Astrocyte (in vitro differentiated cells and primary cell): ENCODE results near the gene VPS8. TPM values are rescaled to one million over a fixed set of nuclear protein-coding genes. Genes with fewer than 3 reads are reported as not detected.

Experiments used
- DNase-seq: peaks from one replicate; pipeline ENCODE4 v3.0.0-alpha.2; 2010; ENCODE audit warnings: low read depth
- FAIRE-seq: peaks from 2 replicates; lab custom pipeline; 2011; peaks lifted over from hg19 to GRCh38; lab: Jason Lieb, UNC
- H2AFZ ChIP-seq: 2 replicates; pipeline ENCODE4 v1.6.0; 2012; ENCODE audit warnings: low read depth, low read length, inconsistent platforms
- H3K27ac ChIP-seq: 2 replicates; pipeline ENCODE4 v1.5.1; 2011; ENCODE audit warnings: low read depth, low read length, inconsistent platforms
- H3K27me3 ChIP-seq: 2 replicates; pipeline ENCODE4 v1.6.0; 2011; ENCODE audit warnings: low read length, inconsistent platforms; ENCODE audit not compliant: insufficient read depth
- H3K36me3 ChIP-seq: 2 replicates; pipeline ENCODE4 v1.5.1; 2011; ENCODE audit warnings: low read length, inconsistent platforms; ENCODE audit not compliant: insufficient read depth
- H3K4me1 ChIP-seq: 2 replicates; pipeline ENCODE4 v1.5.1; 2011; ENCODE audit warnings: low read length, inconsistent platforms; ENCODE audit not compliant: insufficient read depth
- H3K4me2 ChIP-seq: 2 replicates; pipeline ENCODE4 v1.6.0; 2012; ENCODE audit warnings: low read length, inconsistent platforms
- H3K4me3 ChIP-seq: 2 replicates; pipeline ENCODE4 v1.5.1; 2011; ENCODE audit warnings: low read depth, mild to moderate bottlenecking, low read length, inconsistent platforms; ENCODE audit not compliant: insufficient read depth
- H3K79me2 ChIP-seq: 2 replicates; pipeline ENCODE4 v1.6.0; 2012; ENCODE audit warnings: mild to moderate bottlenecking, low read length, inconsistent platforms; ENCODE audit not compliant: insufficient read depth
- H3K9ac ChIP-seq: 2 replicates; pipeline ENCODE4 v1.6.0; 2012; ENCODE audit warnings: mild to moderate bottlenecking, low read length, inconsistent platforms
- H3K9me3 ChIP-seq: 2 replicates; pipeline ENCODE4 v1.5.1; 2012; ENCODE audit warnings: low read depth, mild to moderate bottlenecking, low read length, inconsistent platforms; ENCODE audit not compliant: insufficient read depth
- H4K20me1 ChIP-seq: 2 replicates; pipeline ENCODE4 v1.6.0; 2012; ENCODE audit warnings: low read length, inconsistent platforms; ENCODE audit not compliant: insufficient read depth
- H3K27ac Mint-ChIP-seq: one replicate; pipeline ENCODE4 v1.8.0; 2021; ENCODE audit warnings: mild to moderate bottlenecking, mixed read lengths; ENCODE audit not compliant: unreplicated experiment
- H3K27me3 Mint-ChIP-seq: one replicate; pipeline ENCODE4 v1.8.0; 2021; ENCODE audit warnings: low read depth, mixed read lengths; ENCODE audit not compliant: unreplicated experiment
- H3K36me3 Mint-ChIP-seq: one replicate; pipeline ENCODE4 v1.8.0; 2021; ENCODE audit warnings: low read depth, mixed read lengths; ENCODE audit not compliant: unreplicated experiment
- H3K4me1 Mint-ChIP-seq: one replicate; pipeline ENCODE4 v1.8.0; 2021; ENCODE audit warnings: low read depth, mixed read lengths; ENCODE audit not compliant: unreplicated experiment
- H3K4me3 Mint-ChIP-seq: one replicate; pipeline ENCODE4 v1.8.0; 2021; ENCODE audit warnings: mild to moderate bottlenecking, moderate library complexity, mixed read lengths; ENCODE audit not compliant: unreplicated experiment
- H3K9me3 Mint-ChIP-seq: one replicate; pipeline ENCODE4 v1.8.0; 2021; ENCODE audit warnings: mild to moderate bottlenecking, mixed read lengths; ENCODE audit not compliant: unreplicated experiment
- CTCF ChIP-seq: IDR thresholded peaks from 2 replicates; pipeline ENCODE4 v1.5.1; 2011; ENCODE audit warnings: low read depth, mild to moderate bottlenecking, inconsistent platforms, low read length, moderate library complexity; ENCODE audit not compliant: insufficient read depth
- EZH2 ChIP-seq: IDR thresholded peaks from 2 replicates; pipeline ENCODE4 v1.6.1; 2012; ENCODE audit warnings: mild to moderate bottlenecking, low read length, inconsistent platforms; ENCODE audit not compliant: insufficient read depth
- total RNA-seq: library from RNA; stranded (reverse); gene quantifications from 2 replicates; pipeline ENCODE4 v1.2.1, GENCODE V29; 2021

Gene VPS8
- total RNA-seq, 1 donor from 2014 or later = 40.7 TPM

GRCh38 chr3:185028121-185028520, 216.2 kb downstream of the VPS8 start:
- no peaks in the 10 kb centered on the region for H3K36me3 ChIP-seq
- H3K27ac ChIP-seq = no peak overlapping the region

DNA sequence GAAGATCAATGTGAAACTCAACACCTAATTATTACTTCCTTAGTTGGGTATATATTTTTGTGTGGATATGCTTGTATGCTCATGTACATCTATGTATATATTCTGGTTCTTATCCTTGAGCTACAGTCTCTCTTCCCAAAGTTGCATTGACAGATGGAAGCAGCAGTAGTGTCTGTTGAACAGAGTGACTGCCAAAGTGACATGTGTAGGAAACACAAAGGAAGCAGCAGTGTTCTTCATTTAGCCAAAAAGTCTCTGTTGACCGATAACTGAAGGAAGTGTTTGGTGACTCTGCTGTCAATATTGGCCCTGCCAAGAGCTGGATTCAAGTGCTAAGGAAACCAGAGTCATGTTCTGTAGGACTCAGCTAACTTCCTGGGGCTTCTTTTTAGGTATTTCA, 217.1 kb downstream of the VPS8 start:
- H3K27me3 Mint-ChIP-seq = no peaks in the 10 kb centered on the region
- H2AFZ ChIP-seq = no peak overlapping the region
- H3K4me3 Mint-ChIP-seq = no peak overlapping the region
- no peaks in the 10 kb centered on the region for H3K36me3 ChIP-seq
- no peak overlapping the region for H3K4me2 ChIP-seq
- H3K36me3 Mint-ChIP-seq = peaks cover 16% of the 10 kb centered on the region
- no peak for TF ChIP-seq EZH2
- no peak for TF ChIP-seq CTCF
- H3K9me3 Mint-ChIP-seq = peaks cover 4% of the 10 kb centered on the region
- H3K9me3 ChIP-seq = no peaks in the 10 kb centered on the region
- H3K27me3 ChIP-seq = no peaks in the 10 kb centered on the region
- no peaks in the 10 kb centered on the region for H4K20me1 ChIP-seq
- DNase-seq = no peak
- no peaks in the 10 kb centered on the region for H3K79me2 ChIP-seq
- H3K4me1 Mint-ChIP-seq = no peaks in the 10 kb centered on the region
- no peak overlapping the region for H3K27ac Mint-ChIP-seq
- H3K4me3 ChIP-seq = no peak overlapping the region
- FAIRE-seq = no peak
- H3K27ac ChIP-seq = no peak overlapping the region
- H3K9ac ChIP-seq = no peak overlapping the region
- H3K4me1 ChIP-seq = no peaks in the 10 kb centered on the region

More at GRCh38 chr3:185028121-185028520, 216.2 kb downstream of the VPS8 start:
- FAIRE-seq (no peak), DNase-seq (no peak)
- Histone ChIP-seq H3K4me2 (no peak overlapping the region), H4K20me1 (no peaks in the 10 kb centered on the region), H3K4me1 (no peaks in the 10 kb centered on the region), H3K9me3 (no peaks in the 10 kb centered on the region), H3K27me3 (no peaks in the 10 kb centered on the region), H2AFZ (no peak overlapping the region), H3K4me3 (no peak overlapping the region), H3K79me2 (no peaks in the 10 kb centered on the region), H3K9ac (no peak overlapping the region)
- Mint-ChIP-seq H3K4me1 (no peaks in the 10 kb centered on the region), H3K9me3 (peaks cover 4% of the 10 kb centered on the region), H3K4me3 (no peak overlapping the region), H3K27me3 (no peaks in the 10 kb centered on the region), H3K27ac (no peak overlapping the region), H3K36me3 (peaks cover 16% of the 10 kb centered on the region)
- TF ChIP-seq EZH2 = no peak
- TF ChIP-seq CTCF = no peak

GRCh38 chr3:185030399-185030798, 218.4 kb downstream of the VPS8 start:
- H3K4me2 ChIP-seq = no peak overlapping the region
- Mint-ChIP-seq H3K9me3 (peaks cover 4% of the 10 kb centered on the region), H3K4me3 (no peak overlapping the region), H3K36me3 (peaks cover 19% of the 10 kb centered on the region), H3K4me1 (no peaks in the 10 kb centered on the region), H3K27me3 (no peaks in the 10 kb centered on the region), H3K27ac (no peak overlapping the region)
- DNase-seq = no peak
- no peaks in the 10 kb centered on the region for H4K20me1 ChIP-seq
- H3K27ac ChIP-seq = no peak overlapping the region
- no peak overlapping the region for H3K9ac ChIP-seq
- no peak overlapping the region for H2AFZ ChIP-seq
- H3K9me3 ChIP-seq = no peaks in the 10 kb centered on the region
- no peaks in the 10 kb centered on the region for H3K36me3 ChIP-seq
- no peaks in the 10 kb centered on the region for H3K79me2 ChIP-seq
- no peaks in the 10 kb centered on the region for H3K4me1 ChIP-seq
- no peaks in the 10 kb centered on the region for H3K27me3 ChIP-seq
- no peak overlapping the region for H3K4me3 ChIP-seq
- TF ChIP-seq EZH2 (no peak), CTCF (no peak)
- FAIRE-seq = no peak
